GM19035 (cell line): ENCODE results near the gene BTBD9.

ENCODE experiments used
- ATAC-seq: cut with Tn5 transposase; IDR thresholded peaks from one replicate; pipeline ENCODE4 v1.9.1; 2021; ENCODE audit not compliant: unreplicated experiment

BTBD9 gene

DNA sequence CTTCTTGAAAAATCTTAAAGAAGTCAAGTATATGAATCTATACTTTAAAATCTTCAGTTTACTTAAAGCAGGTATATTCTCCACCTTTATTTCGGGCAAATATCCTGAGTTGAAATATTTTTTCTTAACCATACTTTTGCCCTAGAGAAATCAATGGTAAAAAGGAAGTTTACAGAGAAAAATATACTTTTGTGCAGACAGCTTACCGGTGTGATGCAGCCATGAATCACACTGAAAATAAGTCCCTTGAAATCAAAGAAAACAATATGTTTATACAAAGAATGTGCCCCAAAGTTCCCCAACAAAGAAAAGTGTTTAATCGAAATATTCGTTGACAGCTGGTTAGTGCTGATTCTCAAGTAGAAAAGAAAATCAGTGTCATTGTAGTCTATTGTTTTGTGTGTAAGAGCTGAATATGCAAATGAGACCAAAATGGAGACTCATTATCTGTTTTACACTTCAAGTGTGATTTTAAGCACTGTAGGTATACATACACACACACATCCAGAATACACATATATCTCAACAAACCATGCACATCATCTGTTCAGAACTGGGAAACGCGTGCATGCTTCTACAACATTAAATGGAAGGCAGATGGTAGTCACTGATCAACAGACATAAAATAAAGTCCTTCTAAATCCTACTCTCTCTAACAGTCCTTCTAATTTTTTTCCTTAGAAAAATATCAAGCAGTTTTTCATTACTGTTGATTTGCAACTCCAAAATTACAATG is 73.3 kb downstream of the BTBD9 start:
- ATAC-seq, result no peak

DNA sequence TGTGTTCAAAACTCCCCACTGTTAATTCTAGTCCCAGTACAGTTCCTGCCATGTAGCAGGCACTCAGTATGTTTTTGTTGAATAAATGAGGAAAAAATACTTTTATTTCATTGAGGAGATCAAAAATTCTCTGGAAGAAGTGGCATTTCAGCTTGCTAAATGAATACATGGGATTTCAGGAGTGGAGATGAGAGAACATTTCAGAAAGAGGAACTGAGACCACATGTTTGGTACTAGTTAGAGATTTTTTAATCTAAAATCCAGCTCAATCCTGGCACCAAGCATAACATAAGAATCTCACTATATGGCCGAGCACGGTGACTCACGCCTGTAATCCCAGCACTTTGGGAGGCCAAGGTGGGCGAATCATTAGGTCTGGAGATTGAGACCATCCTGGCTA is 75.4 kb downstream of the BTBD9 start:
- no peak for ATAC-seq

DNA sequence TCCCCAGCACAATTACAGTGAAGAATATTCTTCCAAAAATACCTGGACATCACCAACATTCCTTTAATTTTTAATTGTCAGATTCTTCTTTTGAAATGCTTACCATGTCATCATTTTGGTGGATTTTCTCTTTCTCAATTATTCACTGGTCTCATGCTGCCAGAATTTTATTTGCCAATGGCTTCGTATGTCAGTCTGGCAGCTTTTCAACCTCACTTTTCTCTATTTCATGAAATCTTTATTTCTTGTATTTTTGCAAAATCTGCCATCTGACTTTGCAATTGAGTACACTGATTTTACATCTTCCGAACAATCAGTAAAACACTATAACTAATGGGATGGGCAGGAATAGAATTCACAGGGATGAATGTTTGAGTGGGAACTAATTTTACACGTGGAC is 84.1 kb downstream of the BTBD9 start:
- no peak for ATAC-seq

DNA sequence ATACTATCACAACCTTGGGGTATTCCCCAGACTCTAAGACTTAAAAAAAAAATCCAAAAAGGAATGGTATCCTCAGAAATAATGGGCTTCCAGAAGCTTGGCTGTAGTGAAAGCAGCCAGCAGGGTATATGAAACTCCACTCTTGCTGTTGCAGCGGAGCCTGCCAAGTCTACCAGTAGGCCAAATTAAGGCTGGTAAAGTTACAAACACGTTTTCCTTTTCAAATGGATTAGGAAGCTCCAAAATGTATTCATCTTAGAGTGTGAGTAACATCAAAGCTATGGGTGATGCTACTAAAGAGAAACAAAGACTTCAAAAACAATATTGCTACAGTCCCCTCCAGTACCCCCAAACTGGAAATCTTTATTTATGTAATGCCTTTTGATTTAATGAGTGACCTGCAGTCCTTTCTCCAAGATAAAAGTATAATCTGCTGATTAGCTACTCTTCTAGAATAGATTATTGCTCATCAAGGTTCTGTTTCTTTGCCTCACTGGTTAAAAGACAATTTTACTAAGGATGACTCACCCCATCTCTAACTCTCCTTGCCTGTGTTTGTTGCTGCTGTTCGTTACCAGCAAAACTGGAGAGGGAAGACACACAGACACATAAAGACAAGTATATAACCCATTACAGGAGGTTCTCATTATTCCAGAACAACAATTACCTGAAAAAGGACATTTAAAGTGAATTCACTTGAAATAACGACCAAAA is 84.9 kb downstream of the BTBD9 start:
- ATAC-seq, result no peak

DNA sequence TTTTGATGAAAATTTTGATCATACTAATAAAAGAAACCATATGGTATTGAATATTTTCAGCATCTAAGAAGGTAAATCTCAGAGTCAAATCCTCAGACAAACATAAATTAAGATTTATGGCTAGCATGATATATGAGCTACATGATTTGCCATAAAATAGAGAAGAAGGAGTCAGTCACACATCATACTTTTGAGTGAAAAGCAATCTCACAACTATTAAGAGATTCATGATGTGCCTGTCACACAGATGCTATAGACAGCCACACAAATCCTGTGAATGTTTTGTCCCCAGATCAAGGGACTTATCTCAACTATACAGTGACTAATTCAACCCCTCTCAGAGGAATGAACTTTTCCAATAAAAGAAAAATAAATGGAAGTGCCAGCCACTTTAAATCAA is 85.7 kb downstream of the BTBD9 start:
- no peak for ATAC-seq

DNA sequence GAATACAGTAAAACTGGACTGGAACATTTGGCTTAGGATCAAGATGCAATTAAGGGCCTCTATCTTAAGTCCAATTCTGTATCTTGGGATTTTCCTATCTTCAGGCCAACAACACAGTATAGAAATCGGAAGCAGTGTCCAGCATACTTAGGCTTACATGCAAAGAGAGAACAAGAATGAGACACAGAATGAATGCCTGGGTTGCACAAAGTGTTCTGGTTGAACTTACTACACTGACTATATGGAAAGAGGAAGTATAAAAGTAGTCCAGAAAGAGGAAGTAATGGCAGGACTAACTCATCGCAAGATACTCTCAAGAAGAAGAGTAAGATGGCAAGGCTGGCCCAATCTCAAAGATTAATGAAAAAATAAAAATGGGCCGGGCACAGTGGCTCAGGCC is 87.6 kb downstream of the BTBD9 start:
- peak; percentile 59 for ATAC-seq

DNA sequence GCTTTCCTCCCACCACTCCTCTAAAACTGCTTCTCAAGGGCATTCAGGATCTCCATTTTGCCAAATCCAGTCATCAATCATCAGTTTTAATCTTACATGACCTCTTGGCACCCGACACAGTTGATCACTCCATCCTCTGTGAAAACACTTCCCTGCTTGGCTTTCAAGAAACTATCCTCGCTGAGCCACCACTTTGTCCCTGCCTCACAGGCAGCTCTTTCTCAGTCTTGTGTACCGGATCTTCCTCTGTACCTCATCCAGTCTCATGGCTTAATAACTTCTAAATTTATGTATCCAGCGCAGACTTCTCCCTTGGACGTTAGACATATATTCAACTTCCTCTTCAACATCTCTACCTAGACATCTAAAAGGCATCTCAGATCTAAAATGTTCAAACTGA is 89.9 kb downstream of the BTBD9 start:
- ATAC-seq, result no peak

DNA sequence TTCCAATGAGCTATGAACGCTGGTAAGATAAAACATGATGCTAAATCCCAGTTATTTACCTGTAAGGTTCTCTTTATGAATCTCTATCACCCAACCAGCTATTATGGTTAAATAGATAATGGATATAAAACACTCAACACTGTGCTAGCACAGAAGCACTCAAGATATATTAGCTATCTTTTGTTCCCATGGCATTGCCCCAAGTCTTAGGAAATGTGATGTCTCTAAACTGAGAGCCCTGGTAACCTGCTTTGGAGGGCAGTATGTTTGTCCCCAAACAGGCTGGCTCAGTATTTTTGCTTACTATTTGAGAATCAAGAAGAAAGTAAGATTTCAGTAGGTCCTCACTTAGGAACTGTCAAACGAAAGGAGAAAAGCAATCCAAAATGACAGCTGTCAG is 90.5 kb downstream of the BTBD9 start:
- no peak for ATAC-seq

DNA sequence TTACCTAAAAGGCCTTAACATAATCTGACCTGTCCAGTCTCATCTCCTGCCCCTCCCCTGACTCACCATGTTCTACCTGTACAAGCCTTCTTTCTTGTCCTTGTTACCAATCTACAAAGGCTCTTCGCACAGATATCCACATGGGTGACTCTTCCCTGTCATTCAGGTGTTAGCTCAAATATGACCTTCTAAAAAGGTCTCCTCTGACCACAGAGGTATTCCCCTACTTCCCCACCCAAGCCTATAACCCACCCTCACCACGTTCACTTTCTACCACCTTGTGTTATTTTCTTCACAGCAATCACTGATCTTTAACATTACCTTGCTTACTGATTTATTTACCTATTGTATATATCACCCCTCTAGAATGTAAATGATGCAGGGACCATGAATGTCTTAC is 96.7 kb downstream of the BTBD9 start:
- no peak for ATAC-seq

DNA sequence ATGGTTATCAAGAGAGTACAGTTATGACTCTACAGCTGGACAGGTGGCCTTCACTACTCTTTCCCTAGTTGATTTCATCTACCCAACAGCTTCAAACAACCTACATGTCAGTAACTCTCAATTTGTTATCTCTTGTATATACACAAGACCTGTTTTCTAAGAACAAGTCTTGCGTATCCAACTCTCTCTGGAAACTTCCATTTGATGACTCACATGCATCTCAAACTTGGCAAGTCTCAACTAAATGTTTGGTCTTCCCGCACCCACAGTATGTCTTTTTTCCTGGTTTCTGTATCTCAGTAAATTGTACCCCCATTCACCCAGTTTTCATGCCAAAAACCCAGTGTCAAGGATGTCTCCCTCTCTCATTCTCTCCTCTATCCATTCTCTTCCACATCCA is 97.7 kb downstream of the BTBD9 start:
- ATAC-seq, result no peak

DNA sequence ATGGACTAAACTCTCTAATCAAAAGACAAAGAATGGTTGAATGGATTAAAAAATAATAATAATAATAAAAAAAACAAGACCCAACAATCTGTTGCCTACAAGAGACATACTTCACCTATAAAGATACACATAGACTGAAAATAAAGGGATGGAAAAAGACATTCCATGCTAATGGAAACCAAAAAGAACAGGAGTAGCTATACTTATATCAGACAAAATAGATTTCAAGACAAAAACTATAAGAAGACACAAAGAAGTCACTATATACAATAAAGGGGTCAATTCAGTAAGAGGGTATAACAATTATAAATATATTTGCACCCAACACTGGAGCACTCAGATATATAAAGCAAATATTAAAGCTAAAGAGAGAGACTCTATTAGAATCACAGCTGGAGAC is 106.7 kb downstream of the BTBD9 start:
- no peak for ATAC-seq

DNA sequence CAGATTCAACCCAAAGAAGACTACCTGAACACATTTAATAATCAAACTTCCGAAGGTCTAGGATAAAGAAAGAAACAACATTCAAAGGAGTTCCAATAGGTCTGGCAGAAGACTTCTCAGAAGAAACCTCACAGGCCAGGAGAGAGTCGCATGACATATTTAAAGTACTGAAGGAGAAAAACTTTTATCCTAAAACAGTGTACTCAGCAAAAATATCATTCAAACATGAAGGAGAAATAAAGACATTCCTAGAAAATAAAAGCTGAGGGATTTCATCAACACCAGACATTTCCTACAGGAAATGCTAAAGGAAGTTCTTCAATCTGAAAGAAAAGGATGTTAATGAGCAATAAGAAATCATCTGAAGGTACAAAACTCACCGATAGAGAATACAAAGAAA is 108.6 kb downstream of the BTBD9 start:
- no peak for ATAC-seq

DNA sequence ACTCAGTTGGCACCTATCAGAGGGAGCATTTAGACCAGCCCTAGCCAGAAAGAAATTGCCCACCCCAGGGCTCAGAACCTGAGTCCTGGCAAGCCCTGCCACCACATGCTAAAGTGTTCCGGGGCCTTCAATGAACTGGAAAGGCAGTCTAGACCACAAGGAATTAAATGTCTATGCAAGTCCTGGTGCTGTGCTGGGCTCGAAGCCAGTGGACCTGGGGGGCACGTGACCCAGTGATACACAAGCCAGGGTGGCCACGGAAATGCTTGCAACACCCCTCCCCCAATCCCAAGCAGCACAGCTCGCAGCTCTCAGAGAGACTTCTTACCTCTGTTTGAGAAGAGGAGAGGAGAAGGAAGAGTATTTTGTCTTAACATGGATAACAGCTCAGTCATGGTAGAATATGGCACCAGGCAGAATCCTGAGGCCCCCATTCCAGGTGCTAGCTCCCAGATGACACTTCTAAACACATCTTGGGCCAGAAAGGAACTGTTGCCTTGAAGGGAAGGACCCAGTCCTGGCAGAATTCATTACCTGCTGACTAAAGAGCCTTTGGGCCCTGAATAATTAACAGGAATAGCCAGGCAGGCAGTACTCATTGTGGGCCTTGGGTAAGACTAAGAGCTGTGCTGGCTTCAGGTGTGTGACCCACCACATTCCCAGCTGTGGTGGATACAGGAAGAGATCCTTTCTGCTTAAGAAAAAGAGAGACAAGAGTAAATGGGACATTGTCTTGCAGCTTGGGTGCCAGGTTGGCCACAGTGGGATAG is 111.3 kb downstream of the BTBD9 start:
- no peak for ATAC-seq

DNA sequence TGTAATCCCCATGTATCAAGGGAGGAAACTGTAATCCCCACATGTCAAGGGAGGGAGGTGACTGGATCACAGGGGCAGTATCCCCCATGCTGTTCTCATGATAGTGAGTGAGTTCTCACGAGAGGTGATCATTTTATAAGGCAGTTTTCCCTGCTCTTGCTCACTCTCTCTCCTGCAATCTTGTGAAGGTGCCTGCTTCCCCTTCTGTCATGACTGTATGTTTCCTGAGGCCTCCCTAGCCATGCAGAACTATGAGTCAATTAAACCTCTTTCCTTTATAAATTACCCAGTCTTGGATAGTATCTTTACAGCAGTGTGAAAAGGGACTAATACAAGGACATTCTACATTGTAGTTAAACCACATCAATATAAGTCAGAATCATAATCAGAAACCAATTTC is 112.4 kb downstream of the BTBD9 start:
- ATAC-seq, result no peak

DNA sequence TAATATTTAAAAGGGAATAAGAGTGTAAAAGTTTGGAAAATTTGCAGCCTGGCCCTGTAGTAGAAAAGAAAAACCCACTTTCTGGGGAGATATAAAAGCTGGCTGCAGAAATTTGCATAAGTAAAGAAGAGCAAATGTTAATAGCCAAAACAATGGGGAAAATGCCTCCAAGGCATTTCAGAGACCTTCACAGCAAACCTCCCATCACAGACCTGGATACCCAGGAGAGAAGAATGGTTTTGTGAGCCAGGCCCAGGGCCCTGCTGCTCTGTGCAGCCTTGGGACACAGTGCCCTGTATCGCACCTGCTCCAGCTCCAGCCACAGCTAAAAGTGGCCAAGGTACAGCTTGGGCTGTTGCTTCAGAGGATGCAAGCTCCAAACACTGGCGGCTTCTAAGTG is 113.8 kb downstream of the BTBD9 start:
- no peak for ATAC-seq

DNA sequence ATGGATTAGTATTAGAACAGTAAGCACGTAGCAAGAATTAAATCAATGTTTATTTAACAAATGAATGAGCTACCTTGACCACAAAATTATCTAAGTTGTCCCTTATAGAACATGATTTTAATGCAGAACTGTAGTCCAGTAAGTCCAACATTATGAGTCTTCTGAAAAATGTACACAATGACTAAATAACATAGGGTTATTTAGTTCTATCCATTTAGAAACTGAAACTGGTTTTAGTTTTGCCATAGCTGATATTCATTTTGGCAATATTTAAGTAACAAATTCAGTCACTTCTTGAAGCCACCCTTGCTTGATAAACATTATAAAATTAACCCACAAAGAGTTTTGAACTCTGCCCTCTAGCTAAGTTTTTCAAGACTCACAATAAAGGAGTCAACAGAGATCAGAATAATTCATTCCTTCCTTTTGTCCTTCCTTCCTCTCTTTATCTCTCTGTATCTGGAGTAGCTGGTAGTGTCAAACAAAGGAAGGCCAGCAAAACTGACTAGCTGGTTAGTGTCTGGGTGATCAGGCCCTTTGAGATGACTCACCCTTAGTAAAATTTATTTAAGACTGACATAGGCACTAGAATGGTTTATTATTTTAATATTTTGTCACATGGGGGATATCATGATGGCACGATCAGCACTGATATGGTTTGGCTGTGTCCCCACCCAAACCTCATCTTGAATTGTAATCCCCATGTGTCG is 115.1 kb downstream of the BTBD9 start:
- no peak for ATAC-seq

DNA sequence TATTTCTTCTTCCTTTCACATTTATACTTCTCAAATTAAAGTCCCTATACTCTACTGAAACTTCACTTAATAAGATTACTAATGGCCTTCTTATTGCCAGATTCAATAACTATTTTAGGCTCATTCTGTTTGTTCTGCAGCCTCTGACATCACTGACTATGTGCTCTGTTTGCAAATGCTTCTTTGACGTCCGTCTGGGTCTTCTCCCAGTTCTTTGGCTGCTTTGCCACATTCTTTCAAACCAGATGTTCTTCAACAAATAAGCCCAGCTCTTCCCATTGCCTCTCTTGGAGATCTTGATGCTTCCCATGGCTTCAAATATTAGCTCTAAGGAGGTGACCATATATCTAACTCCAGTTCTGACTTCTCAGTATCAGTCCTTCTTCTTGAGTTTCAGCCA is 117.4 kb downstream of the BTBD9 start:
- no peak for ATAC-seq

DNA sequence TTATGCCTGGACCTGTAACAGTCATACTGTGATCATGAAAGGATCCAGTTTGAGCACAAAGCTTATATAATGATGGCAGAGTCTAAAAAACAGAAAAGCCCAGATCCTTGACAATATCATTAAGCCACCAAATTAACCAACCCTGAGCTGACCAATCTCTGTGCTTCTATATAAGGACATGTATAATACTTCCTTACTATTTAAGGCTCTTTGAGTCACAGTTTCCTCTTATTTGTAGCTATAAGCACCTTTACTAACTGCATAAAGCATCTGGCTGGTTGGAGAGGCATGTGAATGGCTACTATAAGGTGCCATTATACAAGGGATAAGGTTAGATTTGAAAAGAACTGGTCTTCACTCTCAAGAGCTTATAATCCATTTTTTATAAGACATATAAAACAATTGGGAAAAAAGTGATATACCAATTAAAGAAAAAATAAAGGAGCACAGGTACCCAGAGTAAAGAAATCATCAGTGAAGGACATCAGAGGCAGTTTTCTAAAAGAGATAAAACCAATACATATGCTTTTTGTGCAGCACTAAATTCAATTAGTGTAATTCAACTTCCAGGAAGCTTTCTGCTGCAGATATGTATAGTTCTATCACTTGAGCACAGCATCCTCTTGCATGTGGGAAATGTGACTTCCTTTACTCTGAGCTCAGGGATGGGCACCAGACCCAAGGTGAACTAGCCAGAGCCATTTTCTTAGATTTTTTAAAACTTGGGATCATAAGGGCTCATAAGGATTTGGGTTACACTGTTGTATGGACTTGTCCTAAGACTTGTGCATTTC is 121.0 kb downstream of the BTBD9 start:
- ATAC-seq, result no peak

DNA sequence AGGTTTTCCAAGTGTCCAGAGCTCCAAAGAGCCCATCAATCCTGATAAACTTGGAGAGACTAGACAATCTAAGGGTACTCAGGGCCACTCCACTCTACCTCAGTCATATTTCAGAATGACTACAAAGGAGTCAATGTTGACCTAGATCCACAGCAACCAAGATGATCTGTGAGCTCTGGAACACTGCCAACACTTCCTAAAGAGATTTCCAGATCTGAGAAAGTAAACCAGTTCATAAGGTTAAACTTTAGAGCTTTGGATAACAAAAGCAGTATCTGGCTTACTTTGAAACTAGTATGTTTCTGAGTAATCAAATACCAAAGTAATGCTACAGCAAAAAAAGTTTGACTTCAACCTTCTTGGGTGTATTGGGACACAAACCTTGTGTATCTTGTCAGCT is 122.7 kb downstream of the BTBD9 start:
- ATAC-seq, result no peak

DNA sequence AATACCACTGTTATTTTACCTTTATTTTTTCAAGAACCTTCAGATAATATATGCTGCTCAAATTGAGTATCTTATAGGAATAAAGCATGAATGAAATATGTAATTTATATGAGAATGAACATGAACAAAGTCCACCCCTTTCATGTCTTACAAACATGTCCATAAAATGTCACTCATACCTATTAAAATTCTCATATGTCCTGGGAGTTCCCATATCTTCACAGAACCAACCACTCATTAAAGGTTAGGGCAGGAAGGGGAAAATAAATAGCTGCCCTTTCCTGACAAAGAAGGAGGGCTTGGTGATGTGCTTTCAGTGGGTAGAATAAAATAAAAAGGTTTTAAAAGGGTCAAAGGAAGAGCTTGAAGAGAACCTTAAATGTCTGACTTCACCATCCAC is 125.3 kb downstream of the BTBD9 start:
- no peak for ATAC-seq

DNA sequence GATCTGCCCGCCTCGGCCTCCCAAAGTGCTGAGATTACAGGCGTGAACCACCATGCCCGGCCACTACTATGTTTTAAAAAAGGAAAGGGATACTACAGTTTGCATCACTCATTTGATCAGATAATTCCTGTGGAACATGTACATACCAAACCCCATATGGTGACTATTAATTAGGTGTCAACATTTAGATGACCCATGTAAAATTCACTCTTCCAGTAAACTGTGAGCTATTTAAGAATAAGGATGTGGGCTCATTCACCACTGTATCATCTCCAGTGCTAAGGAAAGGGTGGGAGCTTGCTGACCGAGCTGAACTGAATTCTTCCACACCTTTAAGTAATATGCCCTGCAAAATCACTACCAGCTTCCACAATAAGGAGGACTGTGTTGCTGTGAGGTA is 127.5 kb downstream of the BTBD9 start:
- no peak for ATAC-seq
